ENCODE results near the gene CEP68.

Gene CEP68

GRCh38 chr2:65057054-65057375, 799 bp downstream of the CEP68 start:
- DNase-seq (ENCODE audit: low spot score) = no peak

- DNase-seq (ENCODE audit: low spot score) = no peak
Measured at GRCh38 chr2:65057391-65058052, 1.3 kb downstream of the CEP68 start.

GRCh38 chr2:65059071-65059470, 2.9 kb downstream of the CEP68 start:
- DNase-seq (ENCODE audit: low spot score) = no peak

GRCh38 chr2:65061146-65061909, 5.1 kb downstream of the CEP68 start:
- DNase-seq (ENCODE audit: low spot score) = no peak

- DNase-seq (ENCODE audit: low spot score) = no peak
Measured at GRCh38 chr2:65061910-65062339, 5.7 kb downstream of the CEP68 start.

GRCh38 chr2:65062843-65063825, 6.9 kb downstream of the CEP68 start:
- no peak for DNase-seq (ENCODE audit: low spot score)

GRCh38 chr2:65064728-65065552, 8.7 kb downstream of the CEP68 start:
- DNase-seq (ENCODE audit: low spot score) = peak; percentile 37

GRCh38 chr2:65067806-65068553, 11.8 kb downstream of the CEP68 start:
- DNase-seq (ENCODE audit: low spot score) = no peak

- no peak for DNase-seq (ENCODE audit: low spot score)
Measured at GRCh38 chr2:65069439-65069824, 13.2 kb downstream of the CEP68 start.

GRCh38 chr2:65070172-65070830, 14.1 kb downstream of the CEP68 start:
- no peak for DNase-seq (ENCODE audit: low spot score)

- no peak for DNase-seq (ENCODE audit: low spot score)
Measured at GRCh38 chr2:65070856-65071255, 14.6 kb downstream of the CEP68 start.

GRCh38 chr2:65071499-65072180, 15.4 kb downstream of the CEP68 start:
- DNase-seq (ENCODE audit: low spot score) = no peak

GRCh38 chr2:65072181-65072970, 16.2 kb downstream of the CEP68 start:
- DNase-seq (ENCODE audit: low spot score) = no peak

GRCh38 chr2:65073879-65074565, 17.8 kb downstream of the CEP68 start:
- no peak for DNase-seq (ENCODE audit: low spot score)

GRCh38 chr2:65075176-65075575, 19.0 kb downstream of the CEP68 start:
- no peak for DNase-seq (ENCODE audit: low spot score)

GRCh38 chr2:65075605-65076344, 19.6 kb downstream of the CEP68 start:
- no peak for DNase-seq (ENCODE audit: low spot score)

GRCh38 chr2:65076345-65076710, 20.1 kb downstream of the CEP68 start:
- no peak for DNase-seq (ENCODE audit: low spot score)
